ENCODE results near the gene UBA7. TPM values are rescaled to one million over a fixed set of nuclear protein-coding genes. Genes with fewer than 3 reads are reported as not detected.

The UBA7 gene
- total RNA-seq, 1 donor from 2014 or later = 0.47 TPM

GRCh38 chr3:49790626-49791411 is 22.9 kb downstream of the UBA7 start:
- DNase-seq (ENCODE audit: low spot score) = no peak
- no peaks in the 10 kb centered on the region for H3K4me1 ChIP-seq
- Mint-ChIP-seq H3K36me3 (no peaks in the 10 kb centered on the region), H3K9me3 (no peaks in the 10 kb centered on the region), H3K4me3 (peak overlapping the region; percentile 7), H3K27me3 (ENCODE audit: insufficient read depth, low read depth) (peaks cover 13% of the 10 kb centered on the region), H3K4me1 (peaks cover 24% of the 10 kb centered on the region), H3K27ac (no peak overlapping the region)
- H2AFZ ChIP-seq (replicated peaks) = no peak overlapping the region
- no peak overlapping the region for H3K4me3 ChIP-seq
- H3K9me3 ChIP-seq (ENCODE audit: low read depth) = no peaks in the 10 kb centered on the region
- H3K4me2 ChIP-seq = no peak overlapping the region
- H4K20me1 ChIP-seq (ENCODE audit: low read depth) = no peaks in the 10 kb centered on the region
- H3F3A ChIP-seq (ENCODE audit: low read depth) = peaks cover 5% of the 10 kb centered on the region
- no peak overlapping the region for H3K27ac ChIP-seq
- H3K36me3 ChIP-seq = no peaks in the 10 kb centered on the region
- no peaks in the 10 kb centered on the region for H3K27me3 ChIP-seq
- H3K9ac ChIP-seq = no peak overlapping the region
- peaks cover 5% of the 10 kb centered on the region for H3K79me2 ChIP-seq (ENCODE audit: low read depth)
- TF ChIP-seq EZH2 (IDR thresholded peaks at IDR 0.05) (no peak), EZH2phosphoT487 (IDR thresholded peaks at IDR 0.05) (no peak), CTCF (IDR thresholded peaks at IDR 0.05) (no peak)

- H3K27ac Mint-ChIP-seq = no peak overlapping the region
- no peaks in the 10 kb centered on the region for H3K9me3 ChIP-seq (ENCODE audit: low read depth)
- peaks cover 10% of the 10 kb centered on the region for H3K36me3 Mint-ChIP-seq
- no peak overlapping the region for H3K4me3 Mint-ChIP-seq
- no peak overlapping the region for H3K9ac ChIP-seq
- no peak overlapping the region for H3K4me2 ChIP-seq
- H3K27ac ChIP-seq = no peak overlapping the region
- H3K4me1 ChIP-seq = no peaks in the 10 kb centered on the region
- H3K27me3 ChIP-seq = no peaks in the 10 kb centered on the region
- H3K4me3 ChIP-seq = no peak overlapping the region
- H3K79me2 ChIP-seq (ENCODE audit: low read depth) = peaks cover 32% of the 10 kb centered on the region
- H3K9me3 Mint-ChIP-seq = no peaks in the 10 kb centered on the region
- peaks cover 8% of the 10 kb centered on the region for H3K27me3 Mint-ChIP-seq (ENCODE audit: insufficient read depth, low read depth)
- H3K36me3 ChIP-seq = no peaks in the 10 kb centered on the region
- H4K20me1 ChIP-seq (ENCODE audit: low read depth) = peaks cover 1% of the 10 kb centered on the region
- H3F3A ChIP-seq (ENCODE audit: low read depth) = peaks cover 5% of the 10 kb centered on the region
- H2AFZ ChIP-seq (replicated peaks) = no peak overlapping the region
- TF ChIP-seq CTCF (IDR thresholded peaks at IDR 0.05) (no peak), EZH2phosphoT487 (IDR thresholded peaks at IDR 0.05) (no peak), EZH2 (IDR thresholded peaks at IDR 0.05) (no peak)
- H3K4me1 Mint-ChIP-seq = peaks cover 35% of the 10 kb centered on the region
- DNase-seq (ENCODE audit: low spot score) = no peak
Observed at GRCh38 chr3:49788056-49788455, 25.7 kb downstream of the UBA7 start.

GRCh38 chr3:49787536-49787935 is 26.2 kb downstream of the UBA7 start:
- no peaks in the 10 kb centered on the region for H3K9me3 Mint-ChIP-seq

More at GRCh38 chr3:49787536-49787935, 26.2 kb downstream of the UBA7 start:
- peaks cover 10% of the 10 kb centered on the region for H3K36me3 Mint-ChIP-seq
- H3K27ac ChIP-seq = no peak overlapping the region
- no peaks in the 10 kb centered on the region for H3K4me1 ChIP-seq
- peak overlapping the region; percentile 94 for H3K4me3 Mint-ChIP-seq
- peaks cover 38% of the 10 kb centered on the region for H3K79me2 ChIP-seq (ENCODE audit: low read depth)
- peaks cover 5% of the 10 kb centered on the region for H3F3A ChIP-seq (ENCODE audit: low read depth)
- peaks cover 8% of the 10 kb centered on the region for H3K27me3 Mint-ChIP-seq (ENCODE audit: insufficient read depth, low read depth)
- H3K27ac Mint-ChIP-seq = no peak overlapping the region
- TF ChIP-seq EZH2 (IDR thresholded peaks at IDR 0.05) (no peak), CTCF (IDR thresholded peaks at IDR 0.05) (no peak), EZH2phosphoT487 (IDR thresholded peaks at IDR 0.05) (no peak)
- H3K4me3 ChIP-seq = no peak overlapping the region
- no peak overlapping the region for H3K9ac ChIP-seq
- H3K27me3 ChIP-seq = no peaks in the 10 kb centered on the region
- H4K20me1 ChIP-seq (ENCODE audit: low read depth) = peaks cover 6% of the 10 kb centered on the region
- no peaks in the 10 kb centered on the region for H3K9me3 ChIP-seq (ENCODE audit: low read depth)
- no peak overlapping the region for H2AFZ ChIP-seq (replicated peaks)
- no peaks in the 10 kb centered on the region for H3K36me3 ChIP-seq
- no peak for DNase-seq (ENCODE audit: low spot score)
- no peak overlapping the region for H3K4me2 ChIP-seq
- peaks cover 35% of the 10 kb centered on the region for H3K4me1 Mint-ChIP-seq

All from neural progenitor cell (in vitro differentiated cells).